Skeletal muscle satellite cell (primary cell): ENCODE measurements around the gene PPP2R5B. TPM values are rescaled to one million over a fixed set of nuclear protein-coding genes. Genes with fewer than 3 reads are reported as not detected.

Experiments used
- H3K27me3 ChIP-seq: 2 replicates; pipeline ENCODE4 v1.7.0; 2013; ENCODE audit warnings: low read length; ENCODE audit not compliant: control insufficient read depth, insufficient read depth
- H3K36me3 ChIP-seq: 2 replicates; pipeline ENCODE4 v1.7.0; 2013; ENCODE audit warnings: mild to moderate bottlenecking, control low read depth, low read length; ENCODE audit not compliant: insufficient read depth
- H3K4me1 ChIP-seq: 2 replicates; pipeline ENCODE4 v1.7.0; 2013; ENCODE audit warnings: low read length; ENCODE audit not compliant: control insufficient read depth, insufficient read depth
- H3K4me2 ChIP-seq: 2 replicates; pipeline ENCODE4 v1.7.0; 2013; ENCODE audit warnings: mild to moderate bottlenecking, low read length
- H3K4me3 ChIP-seq: 2 replicates; pipeline ENCODE4 v1.7.0; 2013; ENCODE audit warnings: low read length
- H3K9ac ChIP-seq: 2 replicates; pipeline ENCODE4 v1.7.0; 2013; ENCODE audit warnings: mild to moderate bottlenecking, low read depth, low read length, moderate library complexity
- H3K9me3 ChIP-seq: replicated peaks from 2 replicates; pipeline ENCODE4 v1.7.0; 2013; ENCODE audit warnings: mild to moderate bottlenecking, control low read depth, low read length
- total RNA-seq: library from RNA; depleted of rRNA; stranded (reverse); fragments of >200 nt; gene quantifications from 2 replicates; pipeline ENCODE4 v1.2.3, GENCODE V29; 2012; rRNA removed

The PPP2R5B gene
- 6.1 and 9.8 TPM in 2 replicates for total RNA-seq

DNA sequence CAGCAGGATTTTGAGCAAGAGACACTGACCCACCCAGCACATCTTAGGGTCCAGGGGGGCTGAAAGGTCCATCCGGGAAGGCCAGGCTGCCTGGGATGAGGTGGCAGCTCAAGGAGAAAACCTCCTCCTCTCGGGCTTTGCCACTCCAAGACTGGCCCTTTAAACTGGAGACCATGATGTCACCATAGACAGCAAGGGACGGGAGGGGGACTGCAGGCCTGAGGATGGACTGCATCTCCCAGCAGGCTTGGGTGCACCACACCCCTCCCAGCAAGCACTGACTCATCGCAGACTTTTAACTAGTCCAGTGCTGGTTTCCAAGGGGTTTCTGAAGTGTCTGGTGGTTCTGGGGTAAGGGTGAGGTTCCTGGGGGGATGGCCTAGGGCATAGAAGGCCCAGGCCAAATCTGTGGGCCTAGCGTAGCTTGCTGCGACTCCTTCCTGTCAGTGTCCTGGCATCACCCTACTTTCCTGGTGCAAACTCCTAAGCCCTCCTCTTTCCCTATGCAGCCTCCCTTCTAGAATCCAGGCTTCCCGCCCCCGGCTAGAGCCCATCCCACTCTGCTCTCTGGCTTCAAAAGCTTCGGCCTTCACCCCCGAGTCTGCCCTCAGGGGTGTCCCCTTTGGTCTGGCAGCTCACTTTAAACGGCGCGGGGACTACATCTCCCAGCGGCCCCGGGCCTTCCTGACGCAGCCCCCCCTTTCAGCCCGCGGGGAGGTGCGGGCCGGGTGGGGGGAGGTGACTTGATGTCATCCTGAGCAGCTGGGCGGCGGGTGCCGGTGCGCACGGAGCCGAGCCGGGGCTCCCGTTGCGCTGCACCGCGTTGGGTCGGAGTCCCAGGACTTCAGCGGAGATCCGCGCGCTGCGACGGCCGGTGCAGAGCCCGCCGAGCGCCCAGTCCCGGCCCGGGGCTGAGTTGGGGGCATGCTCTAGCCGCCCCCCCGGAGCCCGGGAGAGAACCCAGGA is at the start of gene PPP2R5B:
TSS of gene PPP2R5B (plus strand) at position 746 of the 966 bp plus-strand sequence. CDS start 1,046 bp downstream, outside the sequence.
- peaks cover 15% of the 10 kb centered on the region for H3K4me1 ChIP-seq
- no peaks in the 10 kb centered on the region for H3K27me3 ChIP-seq
- peak within 1 kb of the TSS; percentile 87 for H3K9ac ChIP-seq
- peaks cover 18% of the 10 kb centered on the region for H3K36me3 ChIP-seq
- H3K4me3 ChIP-seq: peak within 1 kb of the TSS; percentile 93
- H3K9me3 ChIP-seq: no peaks in the 10 kb centered on the region
- H3K4me2 ChIP-seq: peak within 1 kb of the TSS; percentile 94

DNA sequence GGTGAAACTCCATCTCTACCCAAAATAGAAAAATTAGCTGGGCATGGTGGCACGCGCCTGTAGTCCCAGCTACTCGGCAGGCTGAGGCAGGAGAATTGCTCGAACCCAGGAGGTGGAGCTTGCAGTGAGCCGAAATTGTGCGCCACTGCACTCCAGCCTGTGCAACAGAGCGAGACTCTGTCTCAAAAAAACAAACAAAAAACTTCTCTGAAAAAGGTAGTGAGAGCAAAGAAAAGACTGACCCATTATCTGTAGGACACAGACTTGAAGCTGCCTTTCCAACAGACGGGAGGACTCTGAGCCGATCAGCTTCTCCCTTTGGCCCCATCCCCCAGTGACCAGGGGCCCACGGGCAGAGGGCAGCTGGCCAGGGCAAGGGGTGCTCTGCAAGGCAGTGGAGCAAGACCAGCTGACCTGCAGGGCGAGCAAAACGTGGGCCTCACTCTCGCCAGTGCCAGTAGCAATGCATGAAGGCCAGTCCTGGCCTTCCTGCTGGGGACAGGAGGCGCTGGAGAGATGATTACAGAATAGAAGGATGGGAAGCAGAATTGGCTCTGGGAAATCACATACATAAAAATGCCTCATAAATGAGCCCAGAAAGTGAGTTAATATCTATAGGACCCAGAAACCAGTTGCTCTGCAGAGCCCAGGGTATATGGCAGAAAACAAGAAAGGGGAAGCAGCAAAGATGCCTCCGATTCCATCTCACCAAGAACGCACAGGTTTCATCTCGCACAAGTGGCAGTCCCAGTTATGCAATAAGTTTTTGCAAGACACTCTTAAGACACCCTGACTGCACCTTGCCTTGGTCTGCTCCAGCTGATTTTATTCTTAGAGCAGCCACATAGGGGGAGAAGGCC is 48.9 kb upstream of the PPP2R5B start:
- H3K4me1 ChIP-seq: peaks cover 48% of the 10 kb centered on the region
- peak overlapping the region; percentile 94 for H3K4me2 ChIP-seq
- no peaks in the 10 kb centered on the region for H3K9me3 ChIP-seq
- H3K4me3 ChIP-seq: peak overlapping the region; percentile 100
- H3K9ac ChIP-seq: peak overlapping the region; percentile 96
- peaks cover 27% of the 10 kb centered on the region for H3K36me3 ChIP-seq
- no peaks in the 10 kb centered on the region for H3K27me3 ChIP-seq

DNA sequence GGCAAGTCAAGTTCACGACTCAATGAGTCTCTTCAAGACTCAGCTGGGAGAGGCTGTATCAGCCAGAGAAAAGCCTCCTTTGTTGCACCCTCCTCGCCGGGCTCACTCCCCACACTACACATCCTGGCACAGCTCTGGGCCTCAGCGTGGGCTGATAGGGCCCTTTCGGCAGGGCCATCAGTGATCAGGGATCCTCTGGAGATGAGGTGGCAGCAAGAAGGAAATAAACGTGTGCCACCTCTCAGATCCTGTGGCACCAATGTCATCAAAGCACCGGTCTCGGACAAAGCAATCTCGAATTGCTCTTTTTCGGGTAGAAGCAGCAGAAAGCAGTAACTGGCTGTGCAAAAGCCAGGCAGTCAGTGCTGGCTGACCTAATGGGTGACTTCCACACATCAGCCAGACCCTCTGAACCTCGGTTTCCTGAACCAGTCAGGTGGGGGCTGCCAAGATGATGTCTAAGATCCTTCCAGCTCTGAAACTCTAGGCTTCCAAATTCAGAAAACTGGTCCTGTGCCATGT is 48.2 kb upstream of the PPP2R5B start:
- Histone ChIP-seq H3K36me3 (peaks cover 20% of the 10 kb centered on the region), H3K4me2 (peak overlapping the region; percentile 94), H3K4me3 (peak overlapping the region; percentile 100), H3K27me3 (no peaks in the 10 kb centered on the region), H3K4me1 (peaks cover 41% of the 10 kb centered on the region), H3K9me3 (no peaks in the 10 kb centered on the region), H3K9ac (peak overlapping the region; percentile 96)

DNA sequence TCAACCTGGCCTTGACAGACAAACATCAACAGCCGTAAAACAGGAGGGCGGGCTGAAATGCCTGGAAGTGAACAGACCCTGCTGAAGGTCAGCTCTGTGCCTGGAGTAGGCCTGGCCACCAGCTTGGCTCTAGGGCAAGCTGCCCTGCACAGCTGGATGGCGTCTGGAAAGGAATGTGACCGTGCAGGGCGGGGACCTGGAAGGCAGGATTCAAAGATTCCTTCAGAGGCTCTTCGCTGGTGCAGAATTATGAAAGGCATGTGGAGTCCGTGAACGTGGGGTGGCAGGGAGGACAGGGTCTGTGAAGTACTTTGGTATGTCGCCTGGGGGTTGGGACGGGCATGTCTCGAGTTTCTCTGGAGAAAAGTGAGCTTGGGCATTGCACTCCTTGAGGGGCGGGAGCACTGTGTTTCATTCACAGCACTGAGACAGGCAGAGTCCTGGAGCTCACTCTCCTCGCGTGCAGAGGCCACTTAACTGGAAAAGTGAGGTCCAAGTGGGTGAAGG is 47.6 kb upstream of the PPP2R5B start:
- H3K4me1 ChIP-seq: peaks cover 35% of the 10 kb centered on the region

DNA sequence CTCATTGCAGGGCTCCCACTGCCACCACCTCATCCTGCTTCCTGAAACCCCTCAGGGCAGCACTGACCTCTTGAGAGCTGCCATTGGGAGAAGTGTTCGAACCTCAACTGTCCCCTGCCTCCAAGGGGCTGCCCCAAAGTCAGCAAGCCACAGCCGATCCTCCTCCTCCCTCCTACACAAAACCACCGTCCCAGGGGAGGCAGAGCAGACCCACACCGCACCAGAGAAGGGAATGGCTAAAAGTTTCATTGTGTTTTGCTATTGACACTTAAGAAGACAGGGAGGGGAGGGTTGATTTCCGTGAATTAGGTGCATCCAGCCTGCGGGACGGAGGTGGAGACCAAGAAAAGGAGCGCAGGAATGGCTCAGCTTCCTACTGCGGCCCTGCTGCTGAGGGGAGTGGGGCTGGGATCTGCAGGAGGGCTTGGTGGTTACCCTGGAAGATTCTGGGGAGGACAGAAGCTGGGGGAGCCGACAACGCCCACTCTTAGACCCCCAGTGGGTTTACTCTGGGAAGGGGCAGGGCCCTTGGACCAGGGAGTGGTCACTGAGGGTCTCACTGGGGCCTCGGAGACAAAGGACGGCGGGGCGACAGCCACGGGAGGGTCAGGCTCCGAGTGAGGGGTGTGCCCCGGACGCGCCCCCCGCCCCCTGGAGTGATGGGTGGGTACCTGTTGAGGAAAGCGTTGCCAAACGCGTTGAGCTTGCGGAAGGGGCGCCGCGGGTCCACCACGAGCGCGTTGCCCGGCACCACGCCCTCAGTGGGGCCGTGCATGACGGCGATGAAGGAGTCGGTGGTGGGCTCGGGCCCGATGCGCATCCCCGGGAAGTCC is 46.9 kb upstream of the PPP2R5B start:
- H3K4me2 ChIP-seq: peak overlapping the region; percentile 94
- H3K27me3 ChIP-seq: no peaks in the 10 kb centered on the region
- H3K36me3 ChIP-seq: peaks cover 9% of the 10 kb centered on the region
- H3K4me3 ChIP-seq: peak overlapping the region; percentile 100
- peak overlapping the region; percentile 96 for H3K9ac ChIP-seq
- H3K4me1 ChIP-seq: peaks cover 35% of the 10 kb centered on the region
- H3K9me3 ChIP-seq: no peaks in the 10 kb centered on the region

More for the DNA sequence above, 47.6 kb upstream of the PPP2R5B start:
- no peaks in the 10 kb centered on the region for H3K9me3 ChIP-seq
- no peaks in the 10 kb centered on the region for H3K27me3 ChIP-seq
- peak overlapping the region; percentile 96 for H3K9ac ChIP-seq
- H3K36me3 ChIP-seq: peaks cover 14% of the 10 kb centered on the region
- H3K4me2 ChIP-seq: peak overlapping the region; percentile 94
- H3K4me3 ChIP-seq: peak overlapping the region; percentile 100

DNA sequence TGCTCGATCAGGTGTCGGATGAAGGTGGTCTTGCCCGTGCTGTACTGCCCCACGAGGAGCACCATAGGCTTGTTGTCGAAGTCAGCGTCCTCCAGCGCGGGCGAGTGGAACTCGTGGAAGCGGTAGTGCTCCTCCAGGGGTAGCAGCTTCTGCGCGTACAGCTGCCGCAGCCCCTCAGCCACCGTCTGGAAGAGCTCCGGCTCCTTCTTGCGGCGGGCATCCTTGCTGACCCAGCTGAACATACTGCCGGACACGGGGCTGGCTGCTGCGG is 46.3 kb upstream of the PPP2R5B start:
- peaks cover 4% of the 10 kb centered on the region for H3K36me3 ChIP-seq
- no peaks in the 10 kb centered on the region for H3K27me3 ChIP-seq
- peak overlapping the region; percentile 94 for H3K4me2 ChIP-seq
- H3K4me3 ChIP-seq: peak overlapping the region; percentile 100
- peak overlapping the region; percentile 96 for H3K9ac ChIP-seq
- peaks cover 35% of the 10 kb centered on the region for H3K4me1 ChIP-seq
- H3K9me3 ChIP-seq: no peaks in the 10 kb centered on the region

DNA sequence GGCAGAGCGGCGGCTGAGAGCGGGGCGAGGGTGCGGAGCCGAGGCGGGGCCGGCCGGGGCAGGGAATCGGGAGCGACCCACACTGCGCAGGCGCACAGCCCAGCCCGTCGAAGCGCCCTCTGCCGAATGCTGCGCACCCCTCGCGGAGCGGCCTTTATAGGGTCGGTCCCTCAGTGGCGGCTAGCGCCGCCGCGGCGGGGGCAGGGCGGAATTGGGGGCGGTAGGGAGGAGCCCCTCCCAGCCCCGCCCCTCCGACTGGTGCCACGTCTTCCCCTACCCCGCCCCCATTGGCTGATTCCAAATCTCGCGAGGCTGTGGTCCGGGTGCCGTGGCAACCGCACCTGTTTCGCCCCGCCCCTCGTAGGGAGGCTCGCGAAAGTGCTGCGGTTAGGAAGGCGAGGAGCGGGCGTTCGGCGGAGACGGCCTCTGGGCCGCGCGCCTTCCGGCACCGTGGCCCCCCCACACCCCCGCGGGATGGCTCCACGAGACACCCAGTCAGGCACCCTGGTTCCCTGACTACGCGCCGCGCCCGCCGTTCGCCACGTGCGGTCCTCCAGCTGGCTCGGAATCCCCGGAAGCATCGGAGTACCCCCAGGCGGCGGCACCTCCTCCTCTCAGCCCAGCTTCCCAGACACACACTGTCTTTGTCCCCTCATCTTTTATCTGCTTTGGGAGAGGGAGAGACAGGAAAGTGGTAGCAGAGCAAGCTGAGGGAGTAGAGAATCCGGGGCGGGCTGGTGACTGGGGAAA is 45.8 kb upstream of the PPP2R5B start, which contains the start of gene EHD1:
TSS of gene EHD1 (minus strand) at position 128 of the 750 bp plus-strand sequence. CDS start 157 bp downstream, outside the sequence.
- peaks cover 35% of the 10 kb centered on the region for H3K4me1 ChIP-seq
- H3K27me3 ChIP-seq: no peaks in the 10 kb centered on the region
- peak within 1 kb of the TSS; percentile 100 for H3K4me3 ChIP-seq
- H3K9ac ChIP-seq: peak within 1 kb of the TSS; percentile 96
- no peaks in the 10 kb centered on the region for H3K9me3 ChIP-seq
- no peaks in the 10 kb centered on the region for H3K36me3 ChIP-seq
- H3K4me2 ChIP-seq: peak within 1 kb of the TSS; percentile 96

DNA sequence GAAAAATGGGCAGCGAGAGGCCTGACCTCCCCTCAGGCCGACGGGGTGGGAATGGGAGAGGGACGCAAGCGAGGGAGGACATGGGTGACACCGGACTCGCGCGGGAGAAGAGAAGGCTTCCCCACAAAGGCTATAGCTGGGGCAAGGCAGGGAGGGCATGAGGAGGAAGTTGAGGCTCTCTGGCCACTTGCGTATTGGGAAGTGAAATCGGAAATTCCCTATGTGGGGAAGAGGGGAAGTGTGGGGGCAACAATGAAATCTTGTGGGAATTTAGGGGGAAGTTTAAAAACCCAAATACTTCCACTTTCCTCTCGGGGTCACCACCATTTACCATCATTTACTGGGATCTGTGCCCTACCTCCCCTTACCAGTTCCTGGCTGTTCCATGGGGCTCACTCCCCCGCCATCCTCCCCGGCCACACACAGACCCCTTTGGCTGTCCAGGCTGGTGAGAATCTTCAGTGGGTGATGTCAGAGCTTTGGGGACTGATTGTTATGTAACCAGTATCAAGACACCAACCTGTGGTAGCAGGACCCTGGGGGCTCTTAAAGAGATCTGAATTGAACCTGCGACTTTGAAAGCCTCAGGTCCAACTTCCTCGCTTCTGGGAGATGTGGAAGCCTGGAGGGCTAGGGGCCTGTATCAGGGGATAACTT is 45.1 kb upstream of the PPP2R5B start:
- Histone ChIP-seq H3K4me2 (peak overlapping the region; percentile 96), H3K4me1 (peaks cover 33% of the 10 kb centered on the region), H3K4me3 (peak overlapping the region; percentile 83), H3K27me3 (no peaks in the 10 kb centered on the region), H3K36me3 (no peaks in the 10 kb centered on the region), H3K9me3 (no peaks in the 10 kb centered on the region), H3K9ac (peak overlapping the region; percentile 88)

DNA sequence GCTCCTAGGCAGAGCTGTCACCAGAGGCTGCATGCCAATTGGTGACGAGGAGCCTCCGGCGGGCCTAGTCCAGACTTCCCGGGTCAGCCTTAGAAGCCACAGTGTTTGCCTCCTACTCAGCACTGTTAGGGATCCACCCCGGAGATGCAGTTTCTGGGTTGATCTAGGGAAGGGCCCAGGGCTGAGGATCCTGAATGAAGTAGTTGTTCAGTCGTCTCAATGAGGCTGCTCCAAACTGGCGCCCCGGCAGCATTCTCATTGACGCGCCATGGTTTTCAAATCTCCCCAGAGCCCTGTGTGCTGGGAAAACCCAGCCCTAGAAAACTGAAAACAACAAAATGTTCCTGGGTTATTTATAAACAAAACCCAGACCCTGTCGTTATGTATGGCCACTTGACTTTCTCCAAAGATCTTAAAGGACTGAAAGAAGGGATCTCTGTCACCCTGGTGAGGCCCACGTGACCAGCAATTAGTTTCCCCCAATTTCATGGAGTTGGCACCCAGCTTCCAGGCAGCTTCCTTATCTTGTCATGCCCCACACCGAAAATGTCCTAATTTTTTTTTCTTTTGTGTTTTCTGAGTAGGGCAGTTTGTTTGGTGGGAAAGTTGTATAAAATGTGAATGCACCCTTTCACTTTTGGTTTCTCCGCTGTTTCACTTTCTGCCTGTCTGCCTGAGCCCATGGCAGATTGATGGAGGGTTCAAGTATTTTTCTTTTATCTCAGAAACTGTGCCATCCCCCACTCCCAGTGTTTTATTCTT is 44.1 kb upstream of the PPP2R5B start:
- no peak overlapping the region for H3K4me3 ChIP-seq
- H3K4me1 ChIP-seq: peaks cover 26% of the 10 kb centered on the region
- H3K9me3 ChIP-seq: no peaks in the 10 kb centered on the region
- H3K9ac ChIP-seq: no peak overlapping the region
- no peaks in the 10 kb centered on the region for H3K27me3 ChIP-seq
- no peaks in the 10 kb centered on the region for H3K36me3 ChIP-seq
- no peak overlapping the region for H3K4me2 ChIP-seq
